RCC 7860 (cell line): ENCODE data around the gene SPOPL.
A peak's percentile ranks its signal among the peaks of the same experiment; 100 is the strongest.

Experiments used
- DNase-seq: peaks from one replicate; pipeline ENCODE4 v3.0.0-alpha.2; 2015; ENCODE audit warnings: low spot score
- FAIRE-seq: peaks from 2 replicates; lab custom pipeline; 2012; peaks lifted over from hg19 to GRCh38; lab: Jason Lieb, UNC

Gene SPOPL

DNA sequence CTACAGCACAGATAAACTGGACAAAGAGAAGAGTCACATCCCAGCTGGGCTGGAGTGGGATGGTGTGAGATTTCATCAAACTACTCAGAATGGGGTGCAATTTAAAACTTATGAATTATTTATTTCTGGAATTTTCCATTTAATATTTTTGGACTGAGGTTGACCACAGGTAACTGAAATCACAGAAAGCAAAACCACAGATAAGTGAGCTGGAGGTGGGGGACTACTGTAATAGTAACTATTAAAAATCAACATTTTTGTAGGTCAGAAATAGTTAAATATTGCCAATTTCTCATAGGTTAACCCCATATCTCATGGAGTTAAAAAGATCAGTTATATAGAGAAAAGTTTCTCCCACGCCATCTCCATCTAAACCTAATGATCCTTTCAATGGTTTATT is 88.1 kb downstream of the SPOPL start:
- FAIRE-seq (no peak), DNase-seq (no peak)

DNA sequence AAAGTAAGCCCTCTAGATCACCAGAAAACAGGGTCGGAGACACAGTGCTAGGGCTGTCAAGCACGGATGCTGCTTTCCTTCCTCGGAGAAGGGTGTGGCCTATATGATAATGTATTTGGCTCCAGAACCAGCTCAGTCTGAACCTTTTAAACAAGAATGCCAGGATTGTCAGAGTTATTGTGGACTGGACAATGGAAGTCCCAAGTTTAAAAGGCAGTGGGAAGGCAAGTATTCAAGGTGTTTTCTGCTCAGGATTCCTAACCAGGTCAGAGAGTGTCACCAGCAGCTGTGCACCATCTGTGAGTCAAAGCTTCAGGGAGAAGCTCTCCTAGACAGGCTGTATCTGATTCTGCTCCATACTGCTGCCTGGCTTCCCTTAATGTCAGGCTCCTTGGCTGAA is 94.8 kb downstream of the SPOPL start:
- no peak for DNase-seq
- FAIRE-seq = no peak

DNA sequence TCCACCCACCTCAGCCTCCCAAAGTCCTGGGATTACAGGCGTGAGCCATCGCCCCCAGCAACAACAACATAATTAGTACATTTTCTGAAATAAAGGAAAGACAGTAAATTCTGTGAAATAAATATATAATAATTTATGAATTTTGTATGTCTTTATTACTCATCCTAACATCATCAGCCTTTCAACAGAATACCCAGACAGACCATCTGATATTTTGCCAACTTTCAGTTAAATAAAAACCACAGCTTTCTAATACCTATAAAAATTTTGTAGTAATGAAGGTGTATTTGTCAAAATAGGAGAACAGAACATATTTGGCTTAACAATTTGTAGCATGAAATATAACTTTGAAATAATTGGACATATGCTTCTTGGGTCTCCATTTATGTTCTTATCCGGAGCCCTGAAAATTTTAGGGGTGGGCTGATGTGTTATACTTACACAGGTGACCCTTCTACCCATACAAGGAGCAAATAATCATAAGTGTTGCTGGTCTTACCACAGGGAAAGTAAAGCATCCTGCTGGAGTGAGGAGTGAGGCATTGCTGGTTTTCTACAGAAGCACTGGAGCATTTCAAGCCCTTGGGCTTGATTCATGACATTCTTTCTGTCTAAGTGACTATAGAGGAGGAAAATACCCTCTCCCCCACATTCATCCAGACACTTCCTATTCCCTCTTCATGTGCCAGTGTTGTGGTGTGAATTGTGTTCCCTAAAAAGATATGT is 99.3 kb downstream of the SPOPL start:
- peak; percentile 94 for FAIRE-seq

DNA sequence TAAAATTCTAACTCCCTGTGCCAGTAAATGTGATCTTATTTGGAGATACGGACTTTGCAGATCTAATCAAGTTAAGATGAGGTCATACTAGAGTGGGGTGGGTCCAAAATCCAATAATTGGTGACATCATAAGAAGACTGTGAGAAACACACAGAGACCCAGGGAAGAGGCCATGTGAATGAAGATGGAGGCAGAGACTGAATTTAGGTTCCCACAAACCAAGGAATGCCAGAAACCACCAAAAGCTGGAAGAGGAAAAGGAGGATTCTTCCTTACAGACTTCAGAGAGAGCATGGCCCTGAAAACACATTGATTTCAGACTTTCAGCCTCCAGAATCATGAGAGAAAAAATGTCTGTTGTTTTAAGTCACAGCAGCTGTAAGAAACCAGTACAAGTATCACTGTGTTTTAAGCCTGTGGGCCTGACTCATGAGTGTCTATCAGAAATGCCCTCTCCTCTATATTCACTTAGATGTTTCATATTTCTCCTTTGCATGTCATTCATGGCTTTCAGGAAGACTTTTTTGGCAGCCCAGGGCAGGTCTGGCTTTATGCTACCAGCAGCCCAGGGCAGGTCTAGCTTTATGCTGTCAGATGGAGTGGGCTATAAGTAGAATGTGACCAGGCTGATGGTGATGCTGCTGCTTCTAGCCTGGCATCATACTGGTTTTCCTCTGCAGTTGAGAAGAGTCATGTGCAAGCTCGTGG is 100.0 kb downstream of the SPOPL start:
- DNase-seq (peak; percentile 14), FAIRE-seq (no peak)

More for the DNA sequence above, 99.3 kb downstream of the SPOPL start:
- peak; percentile 84 for DNase-seq

DNA sequence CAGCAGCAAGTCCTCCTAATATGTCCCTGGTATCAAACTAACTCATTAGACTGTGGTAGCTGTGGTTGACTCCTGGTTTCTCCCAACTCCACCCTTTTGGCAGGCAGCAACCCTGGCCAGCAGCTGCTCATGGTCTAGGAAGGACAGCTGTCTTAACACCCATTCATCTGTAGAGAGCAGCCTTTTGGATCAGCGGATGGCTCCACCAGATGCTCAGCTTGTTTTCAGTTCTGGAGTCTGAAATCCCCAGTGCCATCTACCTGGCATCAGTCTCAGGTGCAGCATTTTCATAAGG is 100.5 kb downstream of the SPOPL start:
- DNase-seq = no peak
- no peak for FAIRE-seq

DNA sequence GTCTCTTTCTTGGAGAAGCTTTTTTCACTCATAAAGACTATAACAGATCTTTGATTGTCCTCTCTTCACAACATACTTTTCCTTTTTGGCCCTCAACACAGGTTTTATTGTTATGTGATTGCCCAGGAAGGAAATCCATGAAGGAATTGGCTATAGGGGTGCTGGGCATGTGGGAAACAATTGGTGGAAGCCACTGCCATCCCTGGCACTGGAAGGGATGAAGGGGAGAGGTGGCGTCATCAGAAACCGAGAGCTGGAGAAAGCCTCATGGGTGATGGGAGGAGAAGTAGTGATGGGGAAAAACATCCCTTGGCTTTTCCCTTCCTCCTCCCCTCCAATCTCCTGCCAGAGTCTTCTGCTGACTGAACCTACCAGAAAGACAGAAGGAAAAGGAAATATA is 106.2 kb downstream of the SPOPL start:
- FAIRE-seq = no peak
- DNase-seq = no peak

DNA sequence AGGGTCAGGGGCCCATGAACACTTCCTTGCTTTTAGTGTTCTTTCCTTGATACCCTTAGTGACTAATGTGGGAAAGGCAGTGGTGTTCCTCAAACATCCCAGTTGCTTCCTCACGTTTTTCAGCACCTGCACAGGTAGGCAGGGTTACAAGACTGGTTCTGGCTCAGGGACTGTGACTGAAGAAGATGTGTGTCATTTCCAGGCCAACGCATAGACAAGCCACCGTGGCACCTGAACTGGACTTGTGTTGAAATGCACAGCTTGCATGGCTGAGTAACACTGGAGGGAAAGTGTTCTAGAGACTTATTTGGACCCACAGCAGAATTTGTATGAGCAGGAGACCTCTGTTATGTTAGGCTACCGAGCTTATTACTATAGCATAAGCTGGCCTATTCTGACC is 107.9 kb downstream of the SPOPL start:
- FAIRE-seq (no peak), DNase-seq (no peak)

DNA sequence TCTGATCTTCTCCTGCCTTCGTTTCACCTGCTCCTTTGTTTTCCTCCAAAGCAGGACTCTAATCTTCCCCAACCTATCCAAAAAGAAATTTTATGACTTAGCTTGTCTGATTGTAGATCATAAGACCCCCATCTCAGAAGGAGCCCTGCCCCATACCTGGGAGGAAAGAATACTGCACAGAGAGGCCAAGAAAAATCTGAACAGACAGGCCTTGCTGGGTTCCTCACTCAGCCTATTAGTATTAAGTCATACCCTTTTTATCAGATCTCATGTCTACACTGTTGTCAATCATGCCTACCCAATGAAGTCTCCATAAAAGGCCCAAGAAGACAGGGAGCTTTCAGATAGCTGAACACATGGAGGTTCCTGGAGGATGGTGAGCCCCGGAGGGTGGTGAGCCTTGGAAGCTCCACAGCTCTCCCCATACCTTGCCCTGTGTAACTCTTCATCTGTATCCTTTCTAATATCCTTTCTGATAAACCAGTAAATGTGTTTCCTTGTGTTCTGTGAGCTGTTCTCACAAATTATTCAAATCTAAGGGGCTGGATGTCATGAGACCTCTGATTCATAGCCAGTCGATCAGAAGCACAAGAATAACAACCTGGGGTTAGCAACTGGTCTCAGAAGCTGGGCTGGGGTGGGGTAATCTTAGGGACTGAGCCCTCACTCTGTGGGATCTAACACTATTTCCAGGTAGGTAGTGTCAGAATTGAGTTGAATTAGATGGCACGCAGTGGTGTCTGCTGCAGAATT is 108.8 kb downstream of the SPOPL start:
- no peak for FAIRE-seq
- no peak for DNase-seq

DNA sequence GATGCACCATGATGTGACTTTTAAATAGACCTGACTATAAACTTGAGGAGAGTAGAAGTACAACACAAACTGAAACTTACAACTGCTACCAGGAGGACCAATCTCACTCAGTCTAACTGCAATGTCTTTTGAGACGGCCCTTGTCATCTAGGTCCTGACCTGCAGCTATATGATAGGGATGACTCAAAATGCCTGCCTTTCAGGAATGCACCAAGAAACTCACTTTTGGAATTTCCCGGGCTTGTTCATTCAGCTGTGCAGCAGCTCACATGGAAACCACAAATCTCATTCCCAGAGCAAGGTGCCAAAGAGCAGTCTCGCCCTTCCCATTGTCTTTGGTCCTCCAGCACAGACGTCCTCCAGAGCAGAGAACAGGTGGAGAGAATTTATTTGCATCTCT is 113.7 kb downstream of the SPOPL start:
- FAIRE-seq (peak; percentile 97), DNase-seq (peak; percentile 93)

DNA sequence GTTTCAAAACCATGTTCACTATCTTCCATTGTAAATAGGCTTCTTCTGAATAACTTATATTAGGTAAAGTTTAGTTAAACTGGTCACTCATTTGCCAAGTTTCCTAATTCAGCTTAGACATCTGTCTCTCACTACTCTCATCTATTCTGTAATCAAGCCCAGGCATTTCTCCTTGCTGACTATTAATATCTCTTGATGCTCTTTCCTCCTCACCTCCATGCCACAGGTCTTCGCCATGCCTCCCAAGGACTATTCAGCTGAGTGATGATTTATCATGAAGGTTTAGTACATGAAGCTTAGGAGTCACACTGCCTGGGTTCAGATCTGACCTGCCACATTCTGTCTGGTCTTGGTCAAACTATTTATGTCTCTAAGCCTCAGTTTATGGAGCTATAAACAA is 115.5 kb downstream of the SPOPL start:
- DNase-seq = no peak
- FAIRE-seq = no peak

DNA sequence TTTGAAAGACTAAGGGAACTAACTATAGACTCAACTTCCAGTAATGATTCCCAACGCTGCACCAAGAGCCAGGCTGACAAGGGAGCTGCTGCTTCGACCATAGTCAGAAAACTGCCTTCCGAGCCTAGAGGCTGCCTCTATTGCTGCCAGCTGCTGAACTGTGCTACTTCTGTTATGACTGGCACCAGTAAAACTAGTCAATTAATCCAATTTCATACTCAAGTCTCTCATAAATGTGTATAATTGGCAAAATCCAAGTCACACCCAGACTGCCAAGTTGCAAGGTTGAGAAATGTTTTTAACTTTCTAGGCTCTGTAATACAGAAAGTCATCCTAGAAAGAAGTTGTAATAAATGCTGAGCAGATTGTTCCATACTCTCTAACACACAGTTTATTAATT is 117.4 kb downstream of the SPOPL start:
- no peak for DNase-seq
- no peak for FAIRE-seq

DNA sequence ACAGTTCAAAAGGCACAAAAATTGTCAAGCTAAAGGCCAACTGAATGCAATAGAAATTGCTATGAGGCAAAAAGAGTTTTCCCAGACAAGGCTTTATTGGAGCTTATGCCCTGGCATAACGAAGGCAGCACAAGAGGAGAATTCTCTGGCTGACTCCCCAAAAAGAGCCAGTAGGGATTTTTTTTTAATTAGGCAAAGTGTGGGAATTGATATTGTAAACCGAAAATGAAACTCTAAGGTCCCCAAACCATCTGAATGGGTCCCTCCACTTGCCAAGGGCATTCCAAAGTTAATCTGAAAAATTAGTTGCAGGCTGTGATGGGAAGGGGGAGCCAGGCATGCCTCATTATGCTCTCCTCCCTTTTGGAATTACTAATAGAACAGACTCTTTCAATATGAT is 118.9 kb downstream of the SPOPL start:
- DNase-seq (no peak), FAIRE-seq (no peak)

DNA sequence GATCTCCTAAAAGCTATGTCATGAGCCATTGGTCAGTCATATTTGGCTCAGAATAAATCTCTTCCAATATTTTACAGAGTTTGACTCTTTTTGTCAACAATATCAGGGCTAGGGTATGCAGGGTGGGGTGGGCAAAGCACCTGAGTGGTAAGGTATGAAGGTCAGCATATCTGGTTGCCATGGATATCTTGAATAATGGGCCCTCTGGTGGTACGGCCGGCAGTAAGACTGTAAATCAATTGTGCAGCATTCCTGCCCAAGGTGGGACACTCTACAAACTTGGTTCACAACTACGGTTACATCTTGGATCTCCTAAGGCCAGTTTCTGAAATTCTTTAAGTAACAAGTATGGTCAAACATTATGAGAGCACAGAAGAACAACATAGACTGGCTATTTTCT is 119.6 kb downstream of the SPOPL start:
- DNase-seq (no peak), FAIRE-seq (no peak)

DNA sequence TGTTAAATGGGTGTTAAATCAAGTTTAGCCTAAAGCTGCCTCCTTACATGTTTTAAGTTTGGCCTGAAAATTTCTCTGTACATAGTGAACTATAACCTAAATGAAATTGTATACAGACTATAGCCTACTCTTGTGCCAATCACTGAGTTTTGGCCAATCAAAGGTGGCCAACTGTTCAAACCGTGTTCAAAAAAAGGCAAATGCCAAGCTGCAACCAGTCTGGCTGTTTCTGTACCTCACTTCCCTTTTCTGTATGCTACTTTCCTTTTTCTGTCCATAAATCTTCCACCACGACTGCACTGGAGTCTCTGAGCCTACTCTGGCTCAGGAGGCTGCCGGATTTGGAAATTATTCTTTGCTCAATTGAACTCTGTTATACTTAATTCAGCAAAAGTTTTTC is 121.0 kb downstream of the SPOPL start:
- DNase-seq (no peak), FAIRE-seq (no peak)
